ENCODE measurements around the gene YARS1. TPM values are rescaled to one million over a fixed set of nuclear protein-coding genes. Genes with fewer than 3 reads are reported as not detected.

The YARS1 gene
- total and polyA plus RNA-seq, 2 of the 13 experiments (the other 11 are each of a cell fraction or from before 2014, with no cell fraction given) = 50.1 to 113 TPM

GRCh38 chr1:32755098-32755809 lies 61.9 kb downstream of the YARS1 start:
- peaks cover 25% of the 10 kb centered on the region for H3K79me2 ChIP-seq (ENCODE audit: insufficient read depth, low read length)
- intact Hi-C loops (cut with micrococcal nuclease; ENCODE audit: unreplicated experiment) (no loop called here), in situ Hi-C loops (cut with HindIII; ENCODE audit: extremely low pct_ligation_motif_present, low pct_unique_long_range_greater_than_20kb) (no loop called here)
- no peak overlapping the region for H3K4me2 ChIP-seq (ENCODE audit: low read depth, low read length)
- H4K20me1 ChIP-seq (ENCODE audit: insufficient read depth, low read length) = no peaks in the 10 kb centered on the region
- DNase-seq (ENCODE audit: low spot score) (no peak), FAIRE-seq (no peak), ATAC-seq (no peak)
- no TSS peak for BruUV-seq (replicated peaks)
- TF ChIP-seq HNF4G (IDR thresholded peaks at IDR 0.05; ENCODE audit: borderline replicate concordance, low read depth, low read length) = no peak
- no peak for TF ChIP-seq HNF4G (CRISPR knock-in tag; IDR thresholded peaks at IDR 0.05; ENCODE audit: borderline replicate concordance, low read depth)
- TF ChIP-seq ZNF629 (CRISPR knock-in tag; conservative IDR thresholded peaks at IDR 0.05) = peak; percentile 47; the same call in 1 of the 2 replicates
- no peak for TF ChIP-seq SMAD9 (CRISPR knock-in tag; IDR thresholded peaks at IDR 0.05)
- no peak for TF ChIP-seq PAF1 (CRISPR knock-in tag; IDR thresholded peaks at IDR 0.05)
- POLR2A ChIA-PET = no interaction called here
- no peaks in the 10 kb centered on the region for H3K9me3 ChIP-seq (ENCODE audit: low read length)
- H3K4me1 ChIP-seq (ENCODE audit: insufficient read depth, low read length) = peaks cover 44% of the 10 kb centered on the region
- no peak overlapping the region for H3K9ac ChIP-seq (ENCODE audit: insufficient read depth, low read depth, low read length)
- H3K27me3 ChIP-seq (ENCODE audit: control insufficient read depth in 1 of 2, insufficient read depth in 2 of 2, low read length in 2 of 2) = no peaks in the 10 kb centered on the region
- no peak overlapping the region for H3K4me3 ChIP-seq (replicated peaks in 1 of 3; ENCODE audit: insufficient read depth in 1 of 3, low read depth in 2 of 3, low read length in 3 of 3)
- WGBS (ENCODE audit: low lambda C conversion rate) = 95% methylated on average over 7 of the region's 10 CpGs
- peaks cover 2 to 7% of the 10 kb centered on the region in 2 experiments; a peak in 2 of 5 replicates for H3K36me3 ChIP-seq (replicated peaks in 1 of 2; ENCODE audit: control insufficient read depth in 1 of 2, insufficient read depth in 2 of 2, low read length in 2 of 2)
- H3K27ac ChIP-seq (ENCODE audit: extremely low read length, insufficient read depth, low read length) = no peak overlapping the region
- CTCF ChIA-PET (ENCODE audit: low intra/inter-chr PET ratio, low total read pairs) = no interaction called here
- H2AFZ ChIP-seq (ENCODE audit: low read length) = no peak overlapping the region

- in situ Hi-C loops (cut with HindIII; ENCODE audit: extremely low pct_ligation_motif_present, low pct_unique_long_range_greater_than_20kb) = no loop called here
- H3K9ac ChIP-seq (ENCODE audit: insufficient read depth, low read depth, low read length) = no peak overlapping the region
- peaks cover 37% of the 10 kb centered on the region for H3K4me1 ChIP-seq (ENCODE audit: insufficient read depth, low read length)
- no peak overlapping the region for H3K27ac ChIP-seq (ENCODE audit: extremely low read length, insufficient read depth, low read length)
- peaks cover 28% of the 10 kb centered on the region for H3K79me2 ChIP-seq (ENCODE audit: insufficient read depth, low read length)
- ChIA-PET CTCF (ENCODE audit: low intra/inter-chr PET ratio, low total read pairs) (no interaction called here), POLR2A (no interaction called here)
- H4K20me1 ChIP-seq (ENCODE audit: insufficient read depth, low read length) = no peaks in the 10 kb centered on the region
- 98% methylated on average over 47 of the region's 47 CpGs for WGBS (ENCODE audit: low lambda C conversion rate)
- ATAC-seq (no peak), DNase-seq (ENCODE audit: low spot score) (no peak), FAIRE-seq (no peak)
- BruUV-seq (replicated peaks) = no TSS peak
- no peak overlapping the region for H3K4me2 ChIP-seq (ENCODE audit: low read depth, low read length)
- intact Hi-C loops (cut with micrococcal nuclease; ENCODE audit: unreplicated experiment) = no loop called here
- no peaks in the 10 kb centered on the region for H3K27me3 ChIP-seq (ENCODE audit: control insufficient read depth in 1 of 2, insufficient read depth in 2 of 2, low read length in 2 of 2)
- H3K36me3 ChIP-seq (replicated peaks in 1 of 2; ENCODE audit: control insufficient read depth in 1 of 2, insufficient read depth in 2 of 2, low read length in 2 of 2) = peaks cover 2 to 7% of the 10 kb centered on the region in 2 experiments; a peak in 2 of 5 replicates
- H2AFZ ChIP-seq (ENCODE audit: low read length) = no peak overlapping the region
- H3K9me3 ChIP-seq (ENCODE audit: low read length) = no peaks in the 10 kb centered on the region
- TF ChIP-seq ZKSCAN5 (CRISPR knock-in tag; IDR thresholded peaks at IDR 0.05) = no peak
- no peak for TF ChIP-seq FOXM1 (CRISPR knock-in tag; IDR thresholded peaks at IDR 0.05)
- TF ChIP-seq HHEX (CRISPR knock-in tag; IDR thresholded peaks at IDR 0.05) = no peak
- no peak for TF ChIP-seq PHF8 (CRISPR knock-in tag; IDR thresholded peaks at IDR 0.05)
- TF ChIP-seq DNMT3B (CRISPR knock-in tag; conservative IDR thresholded peaks at IDR 0.05) = no peak
- TF ChIP-seq U2AF2 (IDR thresholded peaks at IDR 0.05; ENCODE audit: low read depth, low read length) = no peak
- H3K4me3 ChIP-seq (replicated peaks in 1 of 3; ENCODE audit: insufficient read depth in 1 of 3, low read depth in 2 of 3, low read length in 3 of 3) = no peak overlapping the region
Measured at GRCh38 chr1:32754317-32755097, 62.7 kb downstream of the YARS1 start.

All from HepG2 (cell line).